Thoracic aorta (tissue), 2 donors: ENCODE results near the gene KDM2B. TPM values are rescaled to one million over a fixed set of nuclear protein-coding genes. Genes with fewer than 3 reads are reported as not detected.
A peak's percentile ranks its signal among the peaks of the same experiment; 100 is the strongest.

Experiments
- ATAC-seq: fragments of 150-250 bp; one replicate; pipeline ENCODE4 v1.8.0; 2017; ENCODE audit warnings: low read depth; ENCODE audit not compliant: insufficient number of reproducible peaks, low FRiP score
- DNase-seq: peaks from one replicate; pipeline ENCODE4 v3.0.0-alpha.2; 2020; ENCODE audit warnings: low spot score
- H3K27ac ChIP-seq, 2 donors: fragments of 200-600 bp; sonication (generic); 1 replicate in 1 of 2; 2 replicates in 1 of 2; pipeline ENCODE4 v1.5.1; 2016; ENCODE audit warnings: mild to moderate bottlenecking in 2 of 2, moderate library complexity in 2 of 2
- H3K27me3 ChIP-seq: fragments of 200-600 bp; sonication (generic); replicated peaks from 2 replicates; pipeline ENCODE4 v1.6.0; 2016; ENCODE audit warnings: mild to moderate bottlenecking; ENCODE audit not compliant: insufficient read depth
- H3K36me3 ChIP-seq: fragments of 200-600 bp; sonication (generic); one replicate; pipeline ENCODE4 v1.5.1; 2016
- H3K4me1 ChIP-seq, 2 donors: fragments of 200-600 bp; sonication (generic); 1 replicate in 1 of 2; 2 replicates in 1 of 2; pipeline versions ENCODE4 v1.5.1 to v1.6.0; 2016; ENCODE audit warnings: low read depth in 2 of 2, mild to moderate bottlenecking in 1 of 2; ENCODE audit not compliant: control insufficient read depth in 1 of 2
- H3K4me3 ChIP-seq: fragments of 200-600 bp; sonication (generic); 2 replicates; pipeline ENCODE4 v1.5.1; 2016; ENCODE audit warnings: mild to moderate bottlenecking
- H3K9me3 ChIP-seq: fragments of 200-600 bp; sonication (generic); 2 replicates; pipeline ENCODE4 v1.5.1; 2016
- CTCF ChIP-seq: fragments of 200-600 bp; sonication (generic); IDR thresholded peaks from one replicate; pipeline ENCODE4 v1.5.1; 2019; ENCODE audit warnings: antibody characterized with exemption
- total RNA-seq, 2 donors: library from RNA; depleted of rRNA; stranded (reverse); fragments of >200 nt; gene quantifications; one replicate each; pipeline versions ENCODE4 v1.1.0 to v1.2.3, GENCODE V29; 2016

KDM2B gene
- total RNA-seq, 2 donors from 2014 or later: 15.0 to 22.5 TPM

- H3K36me3 ChIP-seq: peaks cover 19% of the 10 kb centered on the region
- no peaks in the 10 kb centered on the region for H3K27me3 ChIP-seq
- H3K4me3 ChIP-seq: no peak overlapping the region
- H3K9me3 ChIP-seq: no peaks in the 10 kb centered on the region
- DNase-seq: no peak
- ATAC-seq: no peak
- TF ChIP-seq CTCF: no peak
- H3K27ac ChIP-seq: no peak overlapping the region
- peaks cover 15% of the 10 kb centered on the region in 2 donors for H3K4me1 ChIP-seq
These were observed 136.0 kb downstream of the KDM2B start for GRCh38 chr12:121444842-121445202.

- H3K27me3 ChIP-seq: no peaks in the 10 kb centered on the region
- H3K36me3 ChIP-seq: peaks cover 23% of the 10 kb centered on the region
- DNase-seq: no peak
- no peak overlapping the region for H3K27ac ChIP-seq
- H3K9me3 ChIP-seq: no peaks in the 10 kb centered on the region
- H3K4me1 ChIP-seq: peaks cover 10 to 15% of the 10 kb centered on the region in 2 donors
- no peak for TF ChIP-seq CTCF
- no peak overlapping the region for H3K4me3 ChIP-seq
- no peak for ATAC-seq
These were observed 136.6 kb downstream of the KDM2B start for GRCh38 chr12:121443911-121444841.

- no peak for ATAC-seq
These were observed 137.5 kb downstream of the KDM2B start for GRCh38 chr12:121443193-121443870.

GRCh38 chr12:121442028-121442948 lies 138.5 kb downstream of the KDM2B start:
- H3K9me3 ChIP-seq: no peaks in the 10 kb centered on the region
- no peak overlapping the region for H3K27ac ChIP-seq
- no peak overlapping the region for H3K4me3 ChIP-seq
- no peaks in the 10 kb centered on the region for H3K4me1 ChIP-seq
- TF ChIP-seq CTCF: no peak
- H3K27me3 ChIP-seq: no peaks in the 10 kb centered on the region
- DNase-seq (no peak), ATAC-seq (no peak)
- peaks cover 25% of the 10 kb centered on the region for H3K36me3 ChIP-seq

More at GRCh38 chr12:121443193-121443870, 137.5 kb downstream of the KDM2B start:
- no peaks in the 10 kb centered on the region for H3K9me3 ChIP-seq
- peaks cover 23% of the 10 kb centered on the region for H3K36me3 ChIP-seq
- H3K27me3 ChIP-seq: no peaks in the 10 kb centered on the region
- peaks cover 7 to 9% of the 10 kb centered on the region in 2 donors for H3K4me1 ChIP-seq
- peak; percentile 88 for TF ChIP-seq CTCF
- no peak overlapping the region for H3K4me3 ChIP-seq
- H3K27ac ChIP-seq: no peak overlapping the region
- DNase-seq: peak; percentile 38
